H1 (cell line): ENCODE data around the gene SCARB1. TPM values are rescaled to one million over a fixed set of nuclear protein-coding genes. Genes with fewer than 3 reads are reported as not detected.

Experiments used
- CTCF ChIA-PET: fragments of 300-600 bp; sonication (Branson Sonifier 250); formaldehyde crosslinking; loops from one replicate; lab custom pipeline; 2021; ENCODE audit not compliant: partially characterized antibody; lab: Charles Lee
- POLR2A ChIA-PET: fragments of 300-600 bp; sonication (Branson Sonifier 250); formaldehyde crosslinking; loops from one replicate; lab custom pipeline; 2021; ENCODE audit warnings: inconsistent platforms; ENCODE audit not compliant: partially characterized antibody; lab: Charles Lee
- DNase-seq, 2 experiments: peaks; one replicate each; pipeline versions ENCODE4 v3.0.0 to v3.0.0-alpha.2; 2010 to 2022; ENCODE audit warnings: low spot score in 2 of 2, low read depth in 1 of 2, mixed read lengths in 1 of 2
- FAIRE-seq: peaks from 2 replicates; lab custom pipeline; 2011; peaks lifted over from hg19 to GRCh38; lab: Jason Lieb, UNC
- H2AFZ ChIP-seq: 2 replicates; pipeline ENCODE4 v1.8.1; 2012; ENCODE audit warnings: low read length, inconsistent platforms
- H2AK5ac ChIP-seq: 2 replicates; pipeline ENCODE4 v1.6.1; 2013; ENCODE audit warnings: low read depth, low read length
- H2BK120ac ChIP-seq: replicated peaks from 2 replicates; pipeline ENCODE3; 2013; ENCODE audit warnings: low read depth, low read length, inconsistent platforms
- H2BK12ac ChIP-seq: 2 replicates; pipeline ENCODE4 v1.6.1; 2013; ENCODE audit warnings: low read depth, low read length
- H2BK15ac ChIP-seq: 2 replicates; pipeline ENCODE4 v1.6.1; 2013; ENCODE audit warnings: low read length
- H2BK20ac ChIP-seq: 2 replicates; pipeline ENCODE4 v1.6.1; 2013; ENCODE audit warnings: low read length
- H2BK5ac ChIP-seq: 2 replicates; pipeline ENCODE4 v1.6.1; 2013; ENCODE audit warnings: low read depth, low read length
- H3K14ac ChIP-seq: 2 replicates; pipeline ENCODE4 v1.6.1; 2013; ENCODE audit warnings: inconsistent platforms; ENCODE audit not compliant: insufficient read length
- H3K18ac ChIP-seq: 2 replicates; pipeline ENCODE4 v1.6.1; 2013; ENCODE audit warnings: low read length; ENCODE audit errors: extremely low read depth
- H3K23ac ChIP-seq: 2 replicates; pipeline ENCODE4 v1.6.1; 2013; ENCODE audit warnings: inconsistent platforms; ENCODE audit not compliant: insufficient read length
- H3K23me2 ChIP-seq: 2 replicates; pipeline ENCODE4 v1.6.1; 2013; ENCODE audit warnings: low read depth, low read length
- H3K27ac ChIP-seq: 2 replicates; pipeline ENCODE4 v1.6.1; 2011; ENCODE audit warnings: low read depth, low read length, inconsistent platforms
- H3K27me3 ChIP-seq, 4 experiments: replicated peaks in 1 of 4; 1 replicate in 1 of 4; 2 replicates in 3 of 4; pipeline versions ENCODE4 v1.6.1 to v1.8.1; 2011 to 2013; ENCODE audit warnings: low read length in 3 of 4, mild to moderate bottlenecking in 3 of 4, inconsistent platforms in 2 of 4, mixed read lengths in 2 of 4, moderate library complexity in 1 of 4; ENCODE audit not compliant: control insufficient read depth in 3 of 4, insufficient read depth in 3 of 4; ENCODE audit errors: extremely low read depth in 1 of 4
- H3K36me3 ChIP-seq, 4 experiments: 2 replicates each; pipeline versions ENCODE4 v1.6.1 to v1.8.1; 2011 to 2013; ENCODE audit warnings: mild to moderate bottlenecking in 4 of 4, low read length in 3 of 4, moderate library complexity in 2 of 4, control low read depth in 1 of 4, inconsistent platforms in 1 of 4; ENCODE audit not compliant: insufficient read depth in 4 of 4, control insufficient read depth in 2 of 4
- H3K4ac ChIP-seq: replicated peaks from 2 replicates; pipeline ENCODE3; 2013; ENCODE audit warnings: low read length, low read depth, mixed read lengths, inconsistent platforms; ENCODE audit not compliant: insufficient read length
- H3K4me1 ChIP-seq, 4 experiments: replicated peaks in 1 of 4; 1 replicate in 1 of 4; 2 replicates in 3 of 4; pipeline versions ENCODE4 v1.6.1 to v1.8.1; 2011 to 2013; ENCODE audit warnings: low read length in 3 of 4, inconsistent platforms in 2 of 4, mixed read lengths in 1 of 4; ENCODE audit not compliant: insufficient read depth in 4 of 4, control insufficient read depth in 3 of 4
- H3K4me2 ChIP-seq, 2 experiments: 2 replicates each; pipeline versions ENCODE4 v1.6.1 to v1.8.1; 2011 to 2013; ENCODE audit warnings: low read depth in 2 of 2, low read length in 2 of 2, control low read depth in 1 of 2, inconsistent platforms in 1 of 2, mild to moderate bottlenecking in 1 of 2; ENCODE audit not compliant: insufficient read depth in 1 of 2
- H3K4me3 ChIP-seq, 4 experiments: fragments of 200-600, 300-600 bp in 1 of 4; sonication (generic), shearing (Covaris generic), sonication (Bioruptor Twin) in 1 of 4; 2 replicates each; pipeline versions ENCODE4 v1.5.1 to v1.8.1; 2011 to 2016; ENCODE audit warnings: low read length in 4 of 4, low read depth in 3 of 4, control low read depth in 2 of 4, inconsistent platforms in 2 of 4, mild to moderate bottlenecking in 2 of 4, mixed read lengths in 1 of 4, moderate library complexity in 1 of 4; ENCODE audit not compliant: insufficient read depth in 2 of 4; ENCODE audit errors: extremely low read depth in 1 of 4
- H3K56ac ChIP-seq: replicated peaks from 2 replicates; pipeline ENCODE3; 2013; ENCODE audit warnings: low read depth, mild to moderate bottlenecking, mixed read lengths, low read length, inconsistent platforms; ENCODE audit not compliant: insufficient read length
- H3K79me1 ChIP-seq: 2 replicates; pipeline ENCODE4 v1.6.1; 2013; ENCODE audit warnings: low read depth, low read length, control low read depth
- H3K79me2 ChIP-seq, 2 experiments: 2 replicates each; pipeline versions ENCODE4 v1.6.1 to v1.8.1; 2012 to 2013; ENCODE audit warnings: low read length in 2 of 2, mild to moderate bottlenecking in 2 of 2, inconsistent platforms in 1 of 2; ENCODE audit not compliant: insufficient read depth in 2 of 2, control insufficient read depth in 1 of 2
- H3K9ac ChIP-seq, 4 experiments: replicated peaks in 1 of 4; 1 replicate in 1 of 4; 2 replicates in 3 of 4; pipeline versions ENCODE4 v1.6.1 to v1.8.1; 2011 to 2013; ENCODE audit warnings: low read depth in 3 of 4, low read length in 3 of 4, control low read depth in 2 of 4, mild to moderate bottlenecking in 2 of 4, moderate library complexity in 2 of 4, inconsistent platforms in 1 of 4; ENCODE audit errors: extremely low read depth in 1 of 4
- H3K9me3 ChIP-seq, 2 experiments: 2 replicates each; pipeline versions ENCODE4 v1.6.1 to v1.8.1; 2012 to 2013; ENCODE audit warnings: mild to moderate bottlenecking in 2 of 2, moderate library complexity in 2 of 2, control low read depth in 1 of 2, inconsistent platforms in 1 of 2, low read depth in 1 of 2, low read length in 1 of 2, mixed read lengths in 1 of 2; ENCODE audit not compliant: insufficient read depth in 2 of 2
- H4K20me1 ChIP-seq, 2 experiments: replicated peaks in 1 of 2; 2 replicates each; pipeline versions ENCODE3 to v1.8.1; 2011 to 2013; ENCODE audit warnings: inconsistent platforms in 2 of 2, low read length in 2 of 2, mild to moderate bottlenecking in 1 of 2; ENCODE audit not compliant: insufficient read depth in 2 of 2, control insufficient read depth in 1 of 2
- H4K5ac ChIP-seq: 2 replicates; pipeline ENCODE4 v1.6.1; 2013; ENCODE audit warnings: low read length, low read depth, mixed read lengths, inconsistent platforms; ENCODE audit not compliant: insufficient read length
- H4K8ac ChIP-seq: 2 replicates; pipeline ENCODE4 v1.8.0; 2013; ENCODE audit warnings: mild to moderate bottlenecking, moderate library complexity, low read length, inconsistent platforms; ENCODE audit not compliant: insufficient read depth; ENCODE audit errors: extremely low read depth
- H4K91ac ChIP-seq: replicated peaks from 2 replicates; pipeline ENCODE3; 2013; ENCODE audit warnings: low read length, mixed read lengths, inconsistent platforms; ENCODE audit not compliant: insufficient read length
- KDM1A ChIP-seq: fragments of 200-600, 300-600 bp; sonication (generic); IDR thresholded peaks from 2 replicates; pipeline ENCODE4 v1.7.1; 2016; ENCODE audit warnings: mild to moderate bottlenecking, low read length, borderline replicate concordance
- MAX ChIP-seq: IDR thresholded peaks from 2 replicates; pipeline ENCODE4 v1.6.1; 2012; ENCODE audit warnings: inconsistent platforms
- WGBS, 2 experiments: shearing (Covaris generic) in 1 of 2; methylation state at CpG; one replicate each; pipeline versions ENCODE4 v1.1.6 to v1.1.7; 2013 to 2015; ENCODE audit warnings: low lambda C conversion rate in 2 of 2, mixed read lengths in 2 of 2, inconsistent platforms in 1 of 2, low coverage in 1 of 2, missing lambda C conversion rate in 1 of 2; ENCODE audit not compliant: insufficient replicate concordance in 2 of 2, insufficient coverage in 1 of 2, insufficient read length in 1 of 2; ENCODE audit errors: extremely low coverage in 1 of 2, missing lambda C conversion rate in 1 of 2; 5-methylcytosine and 5-hydroxymethylcytosine counted together
- polyA plus RNA-seq, 7 experiments: library from polyadenylated mRNA; depleted of rRNA in 3 of 7; stranded (reverse) in 5 of 7; unstranded in 2 of 7; fragments of >200 nt in 5 of 7; fragments of 200-250 nt in 2 of 7; gene quantifications; 1 replicate in 5 of 7; 2 replicates in 1 of 7; 4 replicates in 1 of 7; pipeline versions ENCODE4 v1.2.1 to v1.2.3, GENCODE V29; 2011 to 2013; ENCODE audit warnings: missing spikeins in 2 of 7, mixed read lengths in 2 of 7
- total RNA-seq: library from RNA; stranded (reverse); fragmentation: NEBNext Ultra II Directional; extraction: Animal tissue kit (Norgen Biotek cat#: 25700); gene quantifications from 2 replicates; pipeline ENCODE4 v1.2.1, GENCODE V29; 2021

The SCARB1 gene
- total and polyA plus RNA-seq, 2 of the 8 experiments (the other 6 are each of a cell fraction or from before 2014, with no cell fraction given): 45.3 to 57.1 TPM

DNA sequence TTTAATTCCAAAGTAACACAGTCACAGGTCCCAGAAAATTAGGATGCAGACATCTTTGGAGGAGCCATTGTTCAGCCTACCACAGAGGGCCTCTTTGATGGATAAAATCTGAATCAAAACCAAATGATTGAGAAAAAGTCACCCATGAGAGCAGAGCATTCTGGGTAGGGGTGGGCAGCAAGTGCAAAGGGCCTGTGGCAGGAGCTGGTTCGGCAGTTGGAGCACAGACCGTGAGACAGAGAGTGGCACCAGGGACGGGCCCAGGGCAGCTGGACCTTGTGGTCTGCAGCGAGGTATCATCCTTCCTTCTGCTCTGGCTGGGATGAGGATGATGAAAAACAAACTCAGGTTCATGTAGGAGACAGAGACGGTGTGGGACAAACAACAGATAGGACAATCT is 32.8 kb upstream of the SCARB1 start:
- ChIA-PET POLR2A (interaction anchor here (0.9 to 1.2 kb wide), 2 partner anchors 14 to 19 kb away, joined by 3 to 7 read pairs; partner anchors contain the start of gene UBC), CTCF (interaction anchor here (0.8 to 3.3 kb wide), 5 partner anchors 9 to 123 kb away, joined by 3 to 13 read pairs (median 3); no protein-coding TSS in a partner anchor)
- Histone ChIP-seq H4K20me1 (peaks cover 0 to 2% of the 10 kb centered on the region in 2 experiments), H3K56ac (no peak overlapping the region), H3K9ac (no peak overlapping the region), H4K5ac (no peak overlapping the region), H2BK20ac (no peak overlapping the region), H3K79me1 (no peaks in the 10 kb centered on the region; the same call in 1 of the 2 replicates), H3K4ac (no peak overlapping the region), H3K9me3 (no peaks in the 10 kb centered on the region), H2BK12ac (no peak overlapping the region), H2BK5ac (no peak overlapping the region), H3K4me2 (no peak overlapping the region), H3K36me3 (no peaks in the 10 kb centered on the region), H3K79me2 (no peaks in the 10 kb centered on the region), H2AFZ (no peak overlapping the region), H3K23ac (no peak overlapping the region), H3K23me2 (no peaks in the 10 kb centered on the region), H2BK120ac (no peak overlapping the region), H3K4me1 (no peaks in the 10 kb centered on the region; a peak in 1 of 7 replicates), H3K27me3 (no peaks in the 10 kb centered on the region), H3K4me3 (no peak overlapping the region), H4K91ac (no peak overlapping the region), H2AK5ac (no peak overlapping the region), H2BK15ac (no peak overlapping the region), H3K14ac (no peak overlapping the region), H4K8ac (peak overlapping the region; percentile 58; the same call in 1 of the 2 replicates), H3K27ac (no peak overlapping the region), H3K18ac (no peak overlapping the region)
- TF ChIP-seq MAX: no peak
- peak; percentile 74; the same call in 1 of the 2 replicates for TF ChIP-seq KDM1A
- DNase-seq (no peak), FAIRE-seq (no peak)
- WGBS, 2 experiments: 90% methylated on average over 5 of the region's 5 CpGs; no CpG with 5 or more reads in 1 of the 2 experiments
